Activated CD4-positive, alpha-beta memory T cell treated with anti-CD3 and anti-CD28 coated beads, Interleukin-2, amount 10 ng/mL, durations not matched to agents 7 days and 5 days (primary cell): Measurements from ENCODE around the gene MPZL2. TPM values are rescaled to one million over a fixed set of nuclear protein-coding genes. Genes with fewer than 3 reads are reported as not detected.

Experiments used
- CTCF ChIA-PET: fragments of 350-600 bp; sonication (Branson Sonifier 250); formaldehyde crosslinking; loops from one replicate; lab custom pipeline; 2021; ENCODE audit warnings: antibody characterized with exemption, inconsistent platforms; lab: Charles Lee
- POLR2A ChIA-PET: fragments of 350-600 bp; sonication (Branson Sonifier 250); formaldehyde crosslinking; loops from one replicate; lab custom pipeline; 2021; ENCODE audit warnings: antibody characterized with exemption; lab: Charles Lee
- DNase-seq: peaks from one replicate; pipeline ENCODE4 v3.0.0-alpha.2; 2020
- H3K27ac Mint-ChIP-seq: one replicate; pipeline ENCODE4 v1.8.0; 2021; ENCODE audit warnings: mild to moderate bottlenecking, mixed read lengths
- H3K27me3 Mint-ChIP-seq: one replicate; pipeline ENCODE4 v1.8.0; 2021; ENCODE audit warnings: mixed read lengths
- H3K36me3 Mint-ChIP-seq: one replicate; pipeline ENCODE4 v1.8.0; 2021; ENCODE audit warnings: low read depth, mixed read lengths
- H3K4me1 Mint-ChIP-seq: one replicate; pipeline ENCODE4 v1.8.0; 2021; ENCODE audit warnings: mixed read lengths
- H3K4me3 Mint-ChIP-seq: one replicate; pipeline ENCODE4 v1.8.0; 2021; ENCODE audit warnings: mild to moderate bottlenecking, mixed read lengths
- H3K9me3 Mint-ChIP-seq: one replicate; pipeline ENCODE4 v1.8.0; 2021; ENCODE audit warnings: mixed read lengths
- total RNA-seq, 2 experiments: library from RNA; stranded (reverse); gene quantifications; one replicate each; pipeline ENCODE4 v1.2.3, GENCODE V29; 2021

The MPZL2 gene
- total RNA-seq, 2 experiments from 2014 or later, result 3.8 to 5.3 TPM

- Mint-ChIP-seq H3K27me3 (no peaks in the 10 kb centered on the region), H3K36me3 (peaks cover 66% of the 10 kb centered on the region), H3K9me3 (peaks cover 2% of the 10 kb centered on the region), H3K27ac (peak overlapping the region; percentile 85), H3K4me1 (peaks cover 50% of the 10 kb centered on the region), H3K4me3 (no peak overlapping the region)
- POLR2A ChIA-PET, result interaction anchor here (2.0 to 5.7 kb wide), 2 partner anchors 13 to 33 kb away, joined by 11 to 249 read pairs; partner anchors contain the start of gene JAML
- CTCF ChIA-PET, result interaction anchor here (0.8 to 2.9 kb wide), 3 partner anchors 9 to 88 kb away, joined by 3 to 19 read pairs (median 4); no protein-coding TSS in a partner anchor
- DNase-seq, result no peak
These were observed 57.0 kb downstream of the MPZL2 start for GRCh38 chr11:118207079-118207478.

GRCh38 chr11:118206391-118207031 is 57.6 kb downstream of the MPZL2 start:
- DNase-seq, result no peak
- no peaks in the 10 kb centered on the region for H3K27me3 Mint-ChIP-seq
- peaks cover 60% of the 10 kb centered on the region for H3K36me3 Mint-ChIP-seq
- H3K4me1 Mint-ChIP-seq, result peaks cover 45% of the 10 kb centered on the region
- ChIA-PET CTCF (interaction anchor here (0.8 to 0.9 kb wide), 2 partner anchors 12 to 19 kb away, joined by 3 read pairs; no protein-coding TSS in a partner anchor), POLR2A (interaction anchor here (2.0 to 5.7 kb wide), 2 partner anchors 14 to 33 kb away, joined by 11 to 249 read pairs; partner anchors contain the start of gene JAML)
- H3K9me3 Mint-ChIP-seq, result peaks cover 2% of the 10 kb centered on the region
- H3K4me3 Mint-ChIP-seq, result no peak overlapping the region
- H3K27ac Mint-ChIP-seq, result peak overlapping the region; percentile 85

GRCh38 chr11:118205606-118206378 is 58.3 kb downstream of the MPZL2 start:
- no peak for DNase-seq
- Mint-ChIP-seq H3K27me3 (no peaks in the 10 kb centered on the region), H3K4me3 (no peak overlapping the region), H3K4me1 (peaks cover 44% of the 10 kb centered on the region), H3K9me3 (peaks cover 2% of the 10 kb centered on the region), H3K27ac (peak overlapping the region; percentile 85), H3K36me3 (peaks cover 54% of the 10 kb centered on the region)
- ChIA-PET CTCF (interaction anchor here (0.9 kb wide), 1 partner anchor 20 kb away, joined by 3 read pairs; no protein-coding TSS in a partner anchor), POLR2A (interaction anchor here (2.0 to 5.7 kb wide), 2 partner anchors 14 to 34 kb away, joined by 11 to 249 read pairs; partner anchors contain the start of gene JAML)

Other genes starting within 250 kb of the MPZL2 start
- gene TMPRSS4, start 187.2 kb downstream of the MPZL2 start, total RNA-seq, result under 1 TPM in 1 of 2 experiments, not detected in 1; 0.05 TPM
- under 1 TPM; 0.45 to 0.55 TPM for gene SMIM35, start 177.3 kb downstream of the MPZL2 start, total RNA-seq
- gene SCN4B, start 111.5 kb downstream of the MPZL2 start, total RNA-seq, result under 1 TPM in 1 of 2 experiments, not detected in 1; 0.28 TPM
- gene SCN2B, start 87.7 kb downstream of the MPZL2 start, total RNA-seq, result not detected
- gene JAML, start 39.3 kb downstream of the MPZL2 start, total RNA-seq, result 100 to 1,000 TPM; 102 to 103 TPM
- 10 to 100 TPM; 34.0 to 34.9 TPM for gene MPZL3, start 11.9 kb downstream of the MPZL2 start, total RNA-seq
- gene CD3E, start 40.4 kb upstream of the MPZL2 start, total RNA-seq, result 100 to 1,000 TPM; 639 to 653 TPM
- gene CD3D, start 78.4 kb upstream of the MPZL2 start, total RNA-seq, result 100 to 1,000 TPM; 467 to 476 TPM
- 100 to 1,000 TPM; 223 to 225 TPM for gene CD3G, start 80.0 kb upstream of the MPZL2 start, total RNA-seq
- 10 to 100 TPM; 42.1 to 44.1 TPM for gene UBE4A, start 95.3 kb upstream of the MPZL2 start, total RNA-seq
- gene ATP5MG, start 137.3 kb upstream of the MPZL2 start, total RNA-seq, result 100 to 1,000 TPM; 251 to 260 TPM
- gene KMT2A, start 172.2 kb upstream of the MPZL2 start, total RNA-seq, result 100 to 1,000 TPM in 1 of 2 experiments, 10 to 100 TPM in 1; 94.6 to 102 TPM